HG03025 (cell line): ENCODE results near the gene ZBTB16.

Source experiments
- ATAC-seq: cut with Tn5 transposase; IDR thresholded peaks from one replicate; pipeline ENCODE4 v1.9.1; 2021; ENCODE audit warnings: mild to moderate bottlenecking, moderate library complexity; ENCODE audit not compliant: unreplicated experiment, low FRiP score

ZBTB16 gene

GRCh38 chr11:114285599-114285998 is 226.1 kb downstream of the ZBTB16 start:
- ATAC-seq, result no peak

- no peak for ATAC-seq
These were observed 226.7 kb downstream of the ZBTB16 start for GRCh38 chr11:114286229-114286628.

GRCh38 chr11:114287154-114287553 is 227.6 kb downstream of the ZBTB16 start:
- ATAC-seq, result no peak

GRCh38 chr11:114288136-114288535 is 228.6 kb downstream of the ZBTB16 start:
- ATAC-seq, result no peak

- no peak for ATAC-seq
These were observed 230.3 kb downstream of the ZBTB16 start for GRCh38 chr11:114289779-114290178.

GRCh38 chr11:114290503-114291235 is 231.2 kb downstream of the ZBTB16 start:
- no peak for ATAC-seq

- no peak for ATAC-seq
These were observed 231.9 kb downstream of the ZBTB16 start for GRCh38 chr11:114291381-114291780.

GRCh38 chr11:114291842-114292680 is 232.6 kb downstream of the ZBTB16 start:
- no peak for ATAC-seq

- ATAC-seq, result no peak
These were observed 233.7 kb downstream of the ZBTB16 start for GRCh38 chr11:114293201-114293711.

GRCh38 chr11:114295676-114296604 is 236.4 kb downstream of the ZBTB16 start, which contains the start of gene NNMT:
Gene NNMT (plus strand): TSS chr11:114296399. CDS start chr11:114296557, 158 bp downstream.
- ATAC-seq, result no peak

- ATAC-seq, result no peak
These were observed 237.3 kb downstream of the ZBTB16 start for GRCh38 chr11:114296605-114297372.

GRCh38 chr11:114297806-114298709 is 238.5 kb downstream of the ZBTB16 start:
- ATAC-seq, result no peak

- no peak for ATAC-seq
These were observed 239.2 kb downstream of the ZBTB16 start for GRCh38 chr11:114298710-114299109.
